NCI-H460 (cell line): ENCODE measurements around the gene LTBP2. TPM values are rescaled to one million over a fixed set of nuclear protein-coding genes. Genes with fewer than 3 reads are reported as not detected.

ENCODE experiments used
- DNase-seq: peaks from one replicate; pipeline ENCODE4 v3.0.0-alpha.2; 2016; ENCODE audit warnings: low read depth; ENCODE audit errors: extremely low read depth
- total RNA-seq: library from RNA; depleted of rRNA; stranded (reverse); fragments of >200 nt; shearing (Covaris generic); gene quantifications from 2 replicates; pipeline ENCODE4 v1.2.3, GENCODE V29; 2014

Gene LTBP2
- total RNA-seq, 1 experiment from 2014 or later = 0.79 TPM

DNA sequence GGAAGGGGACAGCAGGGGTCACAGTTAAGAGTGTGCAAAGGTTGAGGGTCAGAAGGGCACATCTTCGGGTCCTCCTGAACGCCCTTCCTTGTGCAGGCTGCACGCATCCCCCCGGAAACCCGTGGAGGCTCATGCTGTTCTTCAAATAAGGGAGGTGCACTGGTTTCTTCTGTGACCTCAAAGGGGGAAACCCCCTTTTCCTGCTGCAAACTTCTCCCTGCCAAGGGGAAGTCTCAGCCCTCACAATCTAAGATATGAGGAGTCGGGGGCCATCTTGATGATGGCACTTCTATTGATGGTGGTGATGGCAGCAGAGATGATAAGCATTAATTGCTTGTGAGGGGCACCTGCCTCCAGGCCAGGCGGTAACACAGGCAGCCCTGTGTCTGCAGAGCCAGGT lies 78.5 kb downstream of the LTBP2 start:
- no peak for DNase-seq

DNA sequence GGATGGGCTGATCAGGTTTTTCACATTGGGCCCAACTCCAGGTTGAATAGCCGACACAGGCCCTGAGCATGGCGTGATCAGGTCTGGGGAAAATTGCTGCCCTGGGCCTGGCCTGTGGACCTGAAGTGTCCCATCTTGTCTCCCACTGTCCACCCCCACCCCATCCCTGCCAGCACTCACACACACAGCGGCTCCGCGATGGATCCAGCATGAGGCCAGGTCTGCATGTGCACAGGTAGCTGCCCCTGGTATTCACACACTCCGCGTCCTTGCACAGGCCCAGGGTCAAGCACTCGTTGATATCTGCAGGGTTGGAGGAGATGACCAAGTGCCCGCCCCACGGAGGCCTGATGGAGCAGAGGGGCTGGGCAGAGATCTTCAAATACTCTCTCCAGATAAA lies 79.8 kb downstream of the LTBP2 start:
- DNase-seq = no peak

GRCh38 chr14:74531467-74531866 lies 80.6 kb downstream of the LTBP2 start:
- DNase-seq = peak; percentile 23

DNA sequence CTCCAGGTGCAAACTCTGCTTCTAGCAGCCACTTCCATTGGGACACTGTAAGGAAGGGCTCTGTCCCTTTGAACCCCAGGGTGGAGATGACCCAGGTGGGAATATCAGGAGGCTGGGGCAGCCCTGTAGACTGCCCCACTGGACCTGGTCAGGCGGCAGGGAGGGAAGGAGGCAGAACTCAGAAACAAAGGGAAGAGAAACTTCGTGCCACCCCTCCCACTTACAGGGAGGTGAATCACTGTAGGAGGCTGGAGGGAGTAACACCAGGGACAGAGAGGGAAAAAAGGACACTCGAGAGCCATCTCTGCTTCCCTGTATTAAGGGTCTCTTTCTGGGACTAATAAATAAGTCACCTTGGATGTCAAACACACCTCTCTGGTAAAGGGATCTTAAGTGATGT lies 81.0 kb downstream of the LTBP2 start:
- DNase-seq = no peak

GRCh38 chr14:74528886-74529285 lies 83.2 kb downstream of the LTBP2 start:
- no peak for DNase-seq

DNA sequence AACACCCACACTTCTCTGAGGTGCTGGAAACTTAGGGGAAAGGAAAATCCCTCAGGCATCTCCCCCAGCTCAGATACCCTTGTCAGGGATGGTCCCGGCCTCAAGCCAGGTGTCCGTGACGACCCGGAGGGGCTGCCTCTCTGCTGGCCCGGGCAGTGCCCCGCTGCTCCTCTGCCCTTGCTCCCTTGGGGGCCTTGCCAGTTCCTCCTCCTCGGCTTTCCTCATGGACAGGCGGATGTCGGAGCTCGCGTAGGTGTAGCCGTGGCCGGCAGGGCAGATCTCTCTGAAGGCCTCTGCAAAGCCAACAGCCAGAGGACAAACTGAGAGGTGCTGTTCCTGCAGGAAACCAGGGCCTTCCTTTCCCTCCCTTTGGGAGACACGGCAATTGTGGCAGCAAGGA lies 83.6 kb downstream of the LTBP2 start:
- no peak for DNase-seq

GRCh38 chr14:74527736-74528280 lies 84.2 kb downstream of the LTBP2 start:
- DNase-seq = no peak

- no peak for DNase-seq
Observed at GRCh38 chr14:74526854-74527585, 85.0 kb downstream of the LTBP2 start.

- no peak for DNase-seq
Observed at GRCh38 chr14:74525361-74525851, 86.6 kb downstream of the LTBP2 start.

DNA sequence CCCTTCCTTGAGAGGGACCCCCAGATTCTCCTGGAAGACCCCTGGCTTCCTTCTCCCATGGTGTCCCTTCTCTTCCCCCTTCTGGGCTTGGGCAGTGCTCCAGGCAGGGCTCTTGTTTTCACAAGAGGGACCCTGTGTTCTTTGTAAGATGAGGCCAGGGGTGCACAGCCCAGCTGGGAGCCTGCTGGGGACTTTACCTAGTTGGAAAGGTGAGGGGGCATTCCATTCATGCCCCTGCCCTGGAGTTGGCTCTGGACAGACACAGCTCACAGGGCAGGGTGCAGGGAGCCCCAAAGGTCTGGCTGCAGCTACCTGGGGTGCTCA lies 87.3 kb downstream of the LTBP2 start:
- no peak for DNase-seq

GRCh38 chr14:74524076-74524811 lies 87.8 kb downstream of the LTBP2 start:
- no peak for DNase-seq

GRCh38 chr14:74522740-74523139 lies 89.3 kb downstream of the LTBP2 start:
- no peak for DNase-seq

DNA sequence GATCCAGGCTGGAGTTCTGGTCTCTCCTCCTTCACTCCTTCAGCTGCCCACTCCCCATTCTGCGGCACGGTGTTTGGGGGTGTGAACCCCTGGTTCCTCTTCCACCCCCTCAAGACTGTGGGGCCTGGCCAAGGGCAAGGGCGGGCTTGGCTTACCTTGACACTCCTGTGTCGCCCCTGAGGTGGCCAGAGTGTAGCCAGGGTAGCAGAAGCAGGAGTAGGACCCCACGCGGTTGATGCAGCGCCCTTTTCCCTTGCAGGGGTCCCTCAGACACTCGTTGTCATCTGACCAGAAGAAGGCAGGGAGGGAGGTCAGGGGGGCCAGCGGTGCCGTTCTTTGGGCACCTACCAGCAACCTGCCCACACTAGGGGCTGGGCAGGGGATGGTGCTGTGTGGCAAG lies 90.3 kb downstream of the LTBP2 start:
- no peak for DNase-seq

- DNase-seq = no peak
Observed at GRCh38 chr14:74519316-74520074, 92.5 kb downstream of the LTBP2 start.

- DNase-seq = no peak
Observed at GRCh38 chr14:74518221-74518620, 93.8 kb downstream of the LTBP2 start.

GRCh38 chr14:74517731-74518130 lies 94.3 kb downstream of the LTBP2 start:
- no peak for DNase-seq

DNA sequence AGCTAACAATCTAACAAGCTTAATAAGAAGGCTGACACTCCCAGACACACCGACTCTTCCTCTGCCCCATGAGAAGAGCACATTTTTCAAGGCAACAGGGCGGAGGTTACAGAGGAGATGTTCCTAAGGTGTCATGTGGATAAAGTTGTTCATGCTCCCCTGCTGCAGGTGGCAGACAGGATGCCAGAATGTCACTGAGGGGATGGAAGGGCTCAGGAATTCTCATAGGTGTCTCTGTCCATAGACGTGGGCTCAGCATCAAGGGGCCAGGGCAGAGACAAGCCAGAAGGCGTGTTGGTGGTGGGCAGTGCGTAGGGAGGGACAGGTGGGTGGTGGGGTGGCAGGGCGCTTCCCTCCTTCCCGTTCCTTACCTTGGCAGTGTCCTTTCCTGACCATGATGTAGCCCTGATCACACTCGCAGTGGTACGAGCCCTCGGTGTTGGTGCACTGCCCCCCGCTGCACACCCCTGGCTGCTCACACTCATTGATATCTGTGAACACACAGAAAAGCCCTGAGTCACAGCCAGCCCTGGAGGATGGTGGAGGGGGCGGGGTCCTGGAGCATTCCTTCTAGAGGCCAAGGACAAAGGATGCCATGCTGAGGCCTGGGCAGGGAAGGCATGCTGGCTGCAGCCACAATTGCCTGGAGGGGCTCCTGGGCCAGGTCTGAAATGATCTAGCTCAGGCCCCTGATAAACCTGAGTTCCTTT lies 95.4 kb downstream of the LTBP2 start:
- no peak for DNase-seq

DNA sequence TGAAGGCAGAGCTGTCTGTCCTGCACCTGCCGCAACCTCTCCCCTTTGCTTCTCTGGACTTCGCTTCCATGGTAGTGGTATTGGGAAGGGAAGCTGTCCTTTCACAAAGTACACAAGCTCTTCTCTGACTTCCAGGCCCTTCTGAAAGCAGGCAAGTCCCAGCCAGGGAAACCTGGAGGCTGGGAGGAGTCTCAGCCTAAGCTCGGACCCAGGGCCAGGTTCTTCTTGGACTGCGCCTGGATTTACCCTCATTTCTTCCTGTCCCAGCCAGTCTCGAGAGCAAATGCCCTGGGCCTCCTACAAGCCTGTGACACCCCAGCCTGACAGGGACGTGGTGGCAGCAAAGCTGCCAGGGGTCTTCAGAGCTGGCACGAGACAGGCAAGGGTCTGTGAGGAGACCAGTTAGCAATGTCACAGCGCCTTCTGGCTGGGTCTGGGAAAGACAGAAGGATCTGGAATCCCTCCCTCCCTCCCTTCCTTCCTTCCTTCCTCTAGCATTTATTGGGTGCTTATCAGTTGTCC lies 96.1 kb downstream of the LTBP2 start:
- no peak for DNase-seq

- no peak for DNase-seq
Observed at GRCh38 chr14:74514471-74514941, 97.5 kb downstream of the LTBP2 start.
